ENCODE measurements around the gene CREM. TPM values are rescaled to one million over a fixed set of nuclear protein-coding genes. Genes with fewer than 3 reads are reported as not detected.

CREM gene
- total and polyA plus RNA-seq, 12 donors, result 37.8 to 91.7 (median 57.6) TPM

DNA sequence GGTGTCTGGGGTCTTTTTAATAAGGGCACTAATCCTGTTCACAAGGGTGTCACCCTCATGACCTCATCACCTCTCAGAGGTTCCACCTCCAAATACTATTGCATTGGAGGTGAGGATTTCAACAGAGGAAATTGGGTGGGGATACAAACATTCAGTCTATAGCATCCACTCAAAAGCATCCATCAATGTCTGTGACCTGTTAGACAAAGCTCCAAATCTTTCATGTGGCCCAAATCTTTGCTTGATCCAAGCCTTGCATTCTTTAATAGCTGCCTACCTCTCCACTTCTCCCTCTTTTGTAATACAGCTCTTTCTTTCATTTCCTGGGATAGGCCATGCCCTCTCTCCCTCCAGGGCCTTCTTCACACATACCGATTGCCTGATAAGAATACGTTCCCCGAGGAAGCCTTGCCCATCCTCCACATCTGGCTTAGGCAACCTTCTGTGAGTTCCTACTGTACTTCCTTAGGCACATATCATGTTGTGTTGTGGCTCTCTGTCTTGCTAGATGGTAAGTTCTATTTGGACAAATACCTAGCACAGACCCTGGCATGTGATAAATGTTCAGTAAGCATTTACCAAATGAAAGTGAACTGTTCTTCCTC, 66.1 kb downstream of the CREM start:
- no peaks in the 10 kb centered on the region for H3K27me3 ChIP-seq
- H3K27ac ChIP-seq, result peak overlapping the region in 6 of 10 donors; percentile 59 to 90 (median 78)
- DNase-seq (no peak), ATAC-seq (no peak)
- H3K36me3 ChIP-seq, result peaks cover 0 to 2% (median 0%) of the 10 kb centered on the region in 9 donors
- TF ChIP-seq, protein P1, sequence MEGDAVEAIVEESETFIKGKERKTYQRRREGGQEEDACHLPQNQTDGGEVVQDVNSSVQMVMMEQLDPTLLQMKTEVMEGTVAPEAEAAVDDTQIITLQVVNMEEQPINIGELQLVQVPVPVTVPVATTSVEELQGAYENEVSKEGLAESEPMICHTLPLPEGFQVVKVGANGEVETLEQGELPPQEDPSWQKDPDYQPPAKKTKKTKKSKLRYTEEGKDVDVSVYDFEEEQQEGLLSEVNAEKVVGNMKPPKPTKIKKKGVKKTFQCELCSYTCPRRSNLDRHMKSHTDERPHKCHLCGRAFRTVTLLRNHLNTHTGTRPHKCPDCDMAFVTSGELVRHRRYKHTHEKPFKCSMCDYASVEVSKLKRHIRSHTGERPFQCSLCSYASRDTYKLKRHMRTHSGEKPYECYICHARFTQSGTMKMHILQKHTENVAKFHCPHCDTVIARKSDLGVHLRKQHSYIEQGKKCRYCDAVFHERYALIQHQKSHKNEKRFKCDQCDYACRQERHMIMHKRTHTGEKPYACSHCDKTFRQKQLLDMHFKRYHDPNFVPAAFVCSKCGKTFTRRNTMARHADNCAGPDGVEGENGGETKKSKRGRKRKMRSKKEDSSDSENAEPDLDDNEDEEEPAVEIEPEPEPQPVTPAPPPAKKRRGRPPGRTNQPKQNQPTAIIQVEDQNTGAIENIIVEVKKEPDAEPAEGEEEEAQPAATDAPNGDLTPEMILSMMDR (IDR thresholded peaks at IDR 0.05), result no peak
- no peaks in the 10 kb centered on the region for H3K9me3 ChIP-seq
- H3K4me1 ChIP-seq, result peaks cover 0 to 58% (median 11%) of the 10 kb centered on the region in 9 donors
- intact Hi-C loops (cut with DNase I), result loop anchor here in 2 of 10 donors (5.0 kb wide), 1 partner anchor 65 kb away; the partner anchor contains the start of gene CREM (in 2 of the 2)
- 21 to 34% methylated on average over 3 of the region's 3 CpGs for WGBS, 2 donors
- no peak overlapping the region for H3K4me3 ChIP-seq

DNA sequence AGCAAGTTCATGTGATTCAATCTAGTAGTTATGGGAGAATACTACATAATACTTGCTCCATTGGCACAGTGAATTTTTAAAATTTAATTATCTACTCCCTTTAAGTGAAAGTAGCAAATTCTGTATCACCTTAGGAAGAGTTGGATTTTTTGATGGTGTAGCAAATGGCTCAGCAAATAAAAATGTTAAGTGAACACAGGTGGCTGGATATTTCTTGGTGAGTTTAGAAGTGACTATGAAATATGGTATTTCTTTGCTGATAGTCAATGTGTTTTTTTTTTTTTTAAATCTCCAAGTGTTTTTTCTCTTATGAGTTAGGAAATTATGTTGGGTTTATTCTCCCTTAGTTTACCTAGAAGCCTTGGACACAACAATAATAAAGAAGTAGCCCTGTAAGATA, 67.8 kb downstream of the CREM start:
- Histone ChIP-seq H3K4me1 (peaks cover 0 to 62% (median 11%) of the 10 kb centered on the region in 9 donors), H3K36me3 (peaks cover 0 to 2% (median 0%) of the 10 kb centered on the region in 9 donors), H3K9me3 (no peaks in the 10 kb centered on the region), H3K27ac (peak overlapping the region in 8 of 10 donors; percentile 0 to 97 (median 94)), H3K4me3 (no peak overlapping the region), H3K27me3 (no peaks in the 10 kb centered on the region)
- intact Hi-C loops (cut with DNase I), result loop anchor here in 4 of 10 donors (2.0 to 5.0 kb wide), 2 partner anchors 67 to 68 kb away; partner anchors contain the start of gene CREM (in 4 of the 4)
- TF ChIP-seq, protein P1 (IDR thresholded peaks at IDR 0.05), result no peak
- no peak for ATAC-seq
- no peak for DNase-seq

DNA sequence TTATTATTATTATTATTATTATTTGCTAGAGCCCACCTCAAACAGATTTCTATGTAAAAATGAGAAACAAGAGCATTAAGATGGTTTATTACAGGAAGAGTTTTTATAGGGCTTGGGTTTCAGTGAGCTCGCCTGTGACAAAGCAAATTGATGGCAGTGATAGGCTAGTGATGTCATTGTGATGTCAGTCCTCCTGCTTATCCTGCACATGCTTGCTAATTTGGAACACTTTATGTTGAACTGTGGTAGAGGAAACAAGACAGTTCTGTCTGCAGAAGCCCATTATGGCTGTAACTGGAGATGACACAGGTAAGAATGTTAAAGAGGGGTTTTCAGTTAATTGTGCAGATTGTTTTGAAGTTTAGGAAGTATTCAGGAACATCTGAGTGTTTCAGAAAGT, 68.3 kb downstream of the CREM start:
- TF ChIP-seq, protein P1 (IDR thresholded peaks at IDR 0.05), result no peak
- Histone ChIP-seq H3K36me3 (peaks cover 0 to under 1% (median 0%) of the 10 kb centered on the region in 9 donors), H3K9me3 (no peaks in the 10 kb centered on the region), H3K4me1 (peaks cover 0 to 62% (median 11%) of the 10 kb centered on the region in 9 donors), H3K4me3 (peak overlapping the region in 9 of 10 donors; percentile 22 to 68 (median 56)), H3K27me3 (no peaks in the 10 kb centered on the region), H3K27ac (peak overlapping the region; percentile 82 to 97 (median 95))
- 63 to 73% methylated on average over 1 of the region's 1 CpG for WGBS, 2 donors
- no peak for DNase-seq
- intact Hi-C loops (cut with DNase I), result loop anchor here in 8 of 10 donors (1.0 to 5.0 kb wide), 4 partner anchors 68 to 69 kb away; partner anchors contain the start of gene CREM (in 5 of the 8)
- peak in 3 of 8 donors; percentile 22 to 37 (median 36) for ATAC-seq

DNA sequence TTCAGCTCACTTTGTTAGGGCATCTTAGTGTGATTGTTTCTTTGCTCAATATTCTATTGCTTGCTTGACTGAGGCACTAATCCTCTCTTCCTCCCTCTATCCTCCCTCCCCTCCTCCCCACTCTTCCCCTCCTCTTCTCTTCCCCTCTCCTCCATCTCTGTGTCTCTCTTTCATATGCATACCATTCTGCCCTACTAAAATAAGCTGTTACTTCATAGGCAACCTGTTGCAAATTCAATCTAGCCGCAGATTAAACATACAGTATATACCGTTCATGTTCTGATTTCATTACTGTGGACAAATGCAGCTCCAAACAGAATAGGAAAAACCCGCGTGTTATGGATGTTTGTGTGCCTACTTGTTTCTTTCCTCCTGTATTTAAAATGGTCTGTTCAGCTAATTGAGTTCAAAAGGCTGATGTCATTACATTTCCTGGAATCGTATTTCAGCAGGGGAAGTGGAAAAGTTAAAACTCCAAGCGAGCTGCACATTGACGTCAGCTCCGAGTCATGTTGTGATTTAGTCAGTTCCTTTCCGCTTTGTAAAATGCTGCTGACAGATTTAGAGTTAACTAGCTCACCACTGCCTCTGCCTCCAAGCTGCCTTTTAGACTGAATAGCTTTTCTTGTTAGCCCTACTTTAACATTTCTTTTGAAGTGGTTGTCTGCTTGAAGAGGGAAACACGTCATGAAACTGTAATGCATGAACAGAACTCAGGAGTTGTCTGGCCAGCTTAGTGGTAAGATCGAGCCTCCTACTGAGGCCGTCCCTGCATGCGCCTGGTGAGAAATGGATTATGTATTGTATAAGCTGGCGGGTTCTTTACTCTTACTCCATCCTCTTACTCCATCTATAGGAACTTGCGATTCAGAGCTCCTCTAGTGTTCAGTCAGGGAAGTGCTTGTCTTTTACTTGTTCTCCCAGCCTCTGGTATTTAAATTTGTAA, 69.0 kb downstream of the CREM start:
- Histone ChIP-seq H3K9me3 (no peaks in the 10 kb centered on the region), H3K4me1 (peaks cover 0 to 62% (median 11%) of the 10 kb centered on the region in 9 donors), H3K27ac (peak overlapping the region; percentile 82 to 97 (median 95)), H3K36me3 (peaks cover 0 to 8% (median 0%) of the 10 kb centered on the region in 9 donors), H3K4me3 (peak overlapping the region; percentile 22 to 68 (median 55)), H3K27me3 (no peaks in the 10 kb centered on the region)
- 0 to 1% methylated on average over 15 of the region's 15 CpGs for WGBS, 2 donors
- TF ChIP-seq, protein P1 (IDR thresholded peaks at IDR 0.05), result peak; percentile 74 to 92 (median 83)
- ATAC-seq (peak; percentile 85 to 93 (median 91)), DNase-seq (peak; percentile 30 to 91)
- intact Hi-C loops (cut with DNase I), result loop anchor here in 7 of 10 donors (1.0 to 2.0 kb wide), 4 partner anchors 19 to 69 kb away; partner anchors contain the start of gene CREM (in 4 of the 7)

Measured in heart right ventricle (tissue), 16 donors.